ENCODE data around the gene CISD1. TPM values are rescaled to one million over a fixed set of nuclear protein-coding genes. Genes with fewer than 3 reads are reported as not detected.

The CISD1 gene
- total and polyA plus RNA-seq, 9 of the 15 experiments (the other 6 are each of a cell fraction or from before 2014, with no cell fraction given): 35.8 to 342 (median 118) TPM

- TF ChIP-seq YY1 (IDR thresholded peaks at IDR 0.05; ENCODE audit: borderline replicate concordance in 1 of 3, control insufficient read depth in 1 of 3, extremely low read depth in 1 of 3, insufficient read depth in 3 of 3, insufficient read length in 1 of 3, insufficient replicate concordance in 2 of 3, low read depth in 1 of 3, low read length in 2 of 3): peak in 2 of 3 experiments; percentile 53 to 76
- peak; percentile 44 for TF ChIP-seq NBN (IDR thresholded peaks at IDR 0.05; ENCODE audit: low read depth)
- no peak for TF ChIP-seq ZNF717 (CRISPR knock-in tag; IDR thresholded peaks at IDR 0.05)
- TF ChIP-seq NRF1 (conservative IDR thresholded peaks at IDR 0.05 in 1 of 2, IDR thresholded peaks at IDR 0.05 in 1 of 2): peak; percentile 91 to 93
- TF ChIP-seq MAFK (IDR thresholded peaks at IDR 0.05; ENCODE audit: low read length): 0 out of 2 replicates have a peak, but pooled peaks have one; percentile 13
- TF ChIP-seq ZNF699 (CRISPR knock-in tag; IDR thresholded peaks at IDR 0.05; ENCODE audit: insufficient replicate concordance): no peak
- peak; percentile 24; the same call in 1 of the 2 replicates for TF ChIP-seq JUN (IDR thresholded peaks at IDR 0.05; ENCODE audit: borderline replicate concordance, low read depth, low read length)
- no peak for TF ChIP-seq JUN (CRISPR knock-in tag; IDR thresholded peaks at IDR 0.05; ENCODE audit: borderline replicate concordance)
- TF ChIP-seq MNT (conservative IDR thresholded peaks at IDR 0.05): peak; percentile 37 to 62; a peak in 3 of 4 replicates
- TF ChIP-seq TCF3 (CRISPR knock-in tag; IDR thresholded peaks at IDR 0.05): peak; percentile 20; the same call in 1 of the 2 replicates
- peak; percentile 80 for TF ChIP-seq RBM39 (optimal IDR thresholded peaks at IDR 0.05; ENCODE audit: low read depth, low read length)
- peak; percentile 43 for TF ChIP-seq ASH1L (IDR thresholded peaks at IDR 0.05; ENCODE audit: borderline replicate concordance, low read depth, partially characterized antibody)
- TF ChIP-seq VEZF1 (CRISPR knock-in tag; IDR thresholded peaks at IDR 0.05): peak; percentile 96
- peak in 1 of 2 experiments; percentile 38; a peak in 2 of 3 replicates for TF ChIP-seq CBX3 (IDR thresholded peaks at IDR 0.05; ENCODE audit: borderline replicate concordance in 1 of 2, low read length in 2 of 2)
- TF ChIP-seq GATA2 (CRISPR knock-in tag; IDR thresholded peaks at IDR 0.05): no peak
- no peak for TF ChIP-seq SETDB1 (IDR thresholded peaks at IDR 0.05; ENCODE audit: low read length)
- no peak for TF ChIP-seq ZSCAN32 (CRISPR knock-in tag; IDR thresholded peaks at IDR 0.05)
- TF ChIP-seq KDM5B (IDR thresholded peaks at IDR 0.05; ENCODE audit: insufficient replicate concordance, low read depth, low read length): peak; percentile 77
- peak; percentile 26; the same call in 1 of the 2 replicates for TF ChIP-seq GABPB1 (CRISPR knock-in tag; IDR thresholded peaks at IDR 0.05)
- TF ChIP-seq ZBTB5 (IDR thresholded peaks at IDR 0.05): no peak
- peak; percentile 33 for TF ChIP-seq SMAD1 (IDR thresholded peaks at IDR 0.05; ENCODE audit: low read depth, low read length, partially characterized antibody)
- TF ChIP-seq PHTF2 (CRISPR knock-in tag; IDR thresholded peaks at IDR 0.05): no peak
- peak; percentile 55; the same call in 1 of the 2 replicates for TF ChIP-seq ZBTB17 (CRISPR knock-in tag; IDR thresholded peaks at IDR 0.05)
These were observed 1.1 kb upstream of the CISD1 start, which contains the start of gene IPMK (continued) for GRCh38 chr10:58267713-58268453.
